HuH-7.5 (cell line): ENCODE measurements around the gene COPE.

Source experiments
- DNase-seq: peaks from one replicate; pipeline ENCODE4 v3.0.0; 2011; ENCODE audit warnings: low spot score

COPE gene

GRCh38 chr19:18866800-18867123 lies 52.4 kb downstream of the COPE start:
- DNase-seq: no peak

GRCh38 chr19:18865973-18866799 lies 53.0 kb downstream of the COPE start:
- DNase-seq: peak; percentile 100

GRCh38 chr19:18865106-18865972 lies 53.8 kb downstream of the COPE start:
- no peak for DNase-seq

GRCh38 chr19:18863843-18864362 lies 55.3 kb downstream of the COPE start:
- DNase-seq: no peak

- DNase-seq: no peak
Measured at GRCh38 chr19:18862976-18863842, 56.0 kb downstream of the COPE start.

- DNase-seq: no peak
Measured at GRCh38 chr19:18861917-18862316, 57.3 kb downstream of the COPE start.

- DNase-seq: no peak
Measured at GRCh38 chr19:18861235-18861634, 58.0 kb downstream of the COPE start.

GRCh38 chr19:18860725-18861124 lies 58.5 kb downstream of the COPE start:
- no peak for DNase-seq

GRCh38 chr19:18860302-18860700 lies 58.9 kb downstream of the COPE start:
- no peak for DNase-seq

GRCh38 chr19:18859676-18860301 lies 59.4 kb downstream of the COPE start:
- DNase-seq: no peak

- no peak for DNase-seq
Measured at GRCh38 chr19:18858906-18859646, 60.1 kb downstream of the COPE start.

- DNase-seq: no peak
Measured at GRCh38 chr19:18857223-18857622, 62.0 kb downstream of the COPE start.

GRCh38 chr19:18856385-18857126 lies 62.6 kb downstream of the COPE start:
- DNase-seq: peak; percentile 94

GRCh38 chr19:18855647-18856384 lies 63.4 kb downstream of the COPE start:
- no peak for DNase-seq

- no peak for DNase-seq
Measured at GRCh38 chr19:18854982-18855381, 64.2 kb downstream of the COPE start.

- DNase-seq: no peak
Measured at GRCh38 chr19:18853755-18854427, 65.3 kb downstream of the COPE start.

- no peak for DNase-seq
Measured at GRCh38 chr19:18852648-18853047, 66.5 kb downstream of the COPE start.

GRCh38 chr19:18851673-18852325 lies 67.4 kb downstream of the COPE start:
- no peak for DNase-seq
